NCI-H2196 treated with DMSO at 0.1 percent for 48 hours (cell line): ENCODE data around the gene GMDS.

Experiments
- DNase-seq: peaks from one replicate; lab custom pipeline; 2025; ENCODE audit not compliant: unreplicated experiment; lab: John Stamatoyannopoulos, UW

GMDS gene

DNA sequence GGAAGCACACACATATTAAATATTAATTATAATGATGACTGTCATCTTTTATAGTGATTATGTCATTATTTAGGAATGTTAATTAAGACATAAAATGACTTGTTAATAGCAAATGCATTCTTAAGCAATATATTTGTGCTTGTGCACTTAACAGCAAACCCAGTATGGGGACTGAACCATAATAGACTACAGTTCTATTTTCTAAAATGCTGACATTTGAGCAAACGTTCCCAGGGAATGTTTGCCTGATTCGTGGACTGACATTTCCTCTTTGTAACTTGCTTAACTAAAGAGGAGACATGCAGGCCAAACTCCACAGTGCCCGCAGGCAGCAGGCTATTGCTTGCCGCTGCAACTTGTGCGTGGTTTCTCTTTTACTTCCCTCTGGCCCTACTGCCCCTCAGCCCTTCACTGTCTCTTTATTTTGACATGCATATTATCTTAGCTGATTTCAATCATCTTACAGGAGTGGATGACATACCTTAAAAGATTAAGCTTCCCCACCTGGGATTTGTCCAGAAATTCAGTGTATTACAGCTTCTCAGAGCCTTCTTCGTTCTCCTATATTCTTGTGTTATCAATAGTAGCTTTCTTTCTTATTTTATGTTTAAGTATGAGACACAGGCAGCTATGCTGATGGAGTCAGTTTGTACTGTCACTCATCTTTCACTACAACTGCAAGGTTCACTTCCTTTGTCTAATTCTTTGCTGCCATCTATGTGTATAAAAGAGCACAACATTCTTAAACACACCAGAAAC lies 141.5 kb downstream of the GMDS start:
- DNase-seq: peak; percentile 42

DNA sequence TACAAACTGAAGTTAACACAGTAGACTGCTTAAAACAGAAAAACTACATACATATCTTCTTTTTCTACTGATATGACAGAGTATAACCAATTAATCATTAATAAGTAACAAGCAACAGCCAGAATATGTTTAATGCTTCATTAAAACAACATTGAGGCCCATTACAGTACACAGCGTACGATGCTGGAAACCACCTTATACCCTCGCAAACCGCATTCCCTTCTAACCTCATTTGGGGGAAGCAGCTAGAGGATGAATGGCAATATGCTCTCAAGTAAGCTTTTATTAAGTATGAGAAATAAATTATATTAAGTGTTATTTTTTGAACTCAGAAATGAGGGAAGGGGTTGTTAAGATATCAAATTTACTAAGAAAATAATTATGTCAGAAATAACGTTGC lies 142.4 kb downstream of the GMDS start:
- no peak for DNase-seq

DNA sequence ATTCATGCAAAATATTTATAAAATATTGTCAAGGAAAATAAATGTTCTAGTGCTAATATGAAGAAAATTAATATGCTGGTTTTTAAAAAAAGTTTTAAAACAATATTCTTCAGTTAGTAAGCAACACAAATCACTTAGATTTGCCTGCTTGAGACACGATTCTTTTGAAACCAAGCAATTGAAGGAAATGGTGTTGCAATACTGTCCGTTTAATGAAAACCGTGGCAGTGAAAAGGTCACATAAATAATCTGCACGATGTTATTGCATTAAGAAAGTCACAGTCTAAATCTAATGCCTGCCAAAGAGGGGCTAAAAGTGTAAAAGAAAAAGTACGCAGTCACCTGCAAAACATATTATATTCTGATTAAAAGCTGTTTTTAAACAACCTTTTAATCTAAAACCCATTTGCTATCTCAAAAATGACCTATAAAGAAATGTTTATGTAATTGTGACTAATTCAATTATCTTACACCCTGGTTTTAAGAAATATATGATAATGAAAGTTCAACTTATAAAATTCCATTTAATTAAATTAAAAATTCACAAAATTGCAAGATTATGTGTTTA lies 143.0 kb downstream of the GMDS start:
- DNase-seq: no peak

DNA sequence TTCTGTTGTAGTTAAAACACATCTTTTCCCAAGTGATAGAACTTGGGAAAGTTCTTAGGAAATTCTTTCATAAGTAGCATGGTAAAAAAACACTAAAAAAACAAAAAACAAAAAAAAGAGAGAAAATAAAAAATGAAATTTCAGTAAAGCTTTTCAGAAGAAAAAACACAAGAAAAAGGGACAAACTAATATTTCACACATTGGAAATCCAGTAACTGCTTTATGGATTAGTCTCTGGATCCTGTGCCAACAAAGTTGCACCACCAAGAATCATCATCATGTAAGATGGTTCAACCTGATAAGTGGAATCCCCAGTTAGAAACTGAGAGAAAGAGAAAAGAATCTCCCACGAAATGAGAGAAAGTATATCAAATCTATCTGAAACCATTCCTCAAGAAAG lies 144.2 kb downstream of the GMDS start:
- no peak for DNase-seq

DNA sequence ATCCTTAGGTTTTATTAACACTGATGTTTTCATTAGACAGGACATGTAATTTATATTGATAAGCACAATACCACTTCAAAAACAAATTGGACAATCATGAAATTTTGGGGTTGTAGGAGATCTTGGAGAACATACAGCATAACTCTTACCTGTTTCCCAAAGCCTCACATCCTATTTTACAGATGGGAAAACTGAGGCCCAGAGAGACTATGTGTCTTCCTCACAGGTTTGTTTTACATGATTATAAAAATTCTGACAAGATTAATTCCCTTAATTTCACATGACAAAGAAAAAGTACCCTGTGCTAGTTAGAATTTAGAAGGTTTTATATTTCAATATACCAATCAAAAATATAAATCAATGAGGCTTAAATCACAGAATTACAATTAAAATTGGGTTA lies 145.5 kb downstream of the GMDS start:
- DNase-seq: no peak

DNA sequence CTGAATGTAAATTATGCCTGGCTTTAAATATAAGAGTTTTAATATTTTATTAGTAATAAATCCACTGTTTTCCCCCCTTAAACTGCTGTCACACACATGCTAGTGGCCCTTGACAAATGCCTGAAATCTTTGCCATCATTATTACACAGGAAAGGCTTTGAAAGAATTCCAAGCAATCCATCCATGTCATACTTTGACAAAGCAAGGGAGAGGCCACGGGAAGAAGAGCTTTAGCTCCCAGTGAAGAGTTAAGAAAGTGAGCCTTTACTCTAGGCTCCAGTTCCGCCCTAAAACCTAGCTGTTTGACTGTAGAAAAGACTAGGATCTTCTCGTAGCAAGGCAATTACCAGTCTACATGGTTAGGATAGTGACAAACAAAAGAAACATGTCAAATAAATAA lies 147.9 kb downstream of the GMDS start:
- DNase-seq: no peak

DNA sequence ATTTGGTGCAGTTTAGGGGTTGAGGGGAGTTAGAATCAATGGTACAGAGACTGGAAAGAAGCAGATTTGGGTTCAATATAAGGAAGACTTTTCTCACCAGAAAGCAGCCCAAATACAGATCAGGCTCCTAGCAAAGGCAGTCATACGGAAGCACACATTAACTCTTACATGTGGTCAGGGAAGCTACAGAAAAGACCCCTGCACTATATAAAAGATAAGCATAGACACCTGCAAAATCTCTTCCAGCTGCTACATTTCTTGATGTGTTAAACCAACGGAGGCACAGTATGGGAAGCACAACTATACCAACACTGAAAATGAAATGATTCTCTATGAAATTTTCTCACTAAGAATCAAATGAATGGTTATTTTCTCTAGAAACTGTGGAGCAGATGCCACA lies 150.8 kb downstream of the GMDS start:
- DNase-seq: no peak

DNA sequence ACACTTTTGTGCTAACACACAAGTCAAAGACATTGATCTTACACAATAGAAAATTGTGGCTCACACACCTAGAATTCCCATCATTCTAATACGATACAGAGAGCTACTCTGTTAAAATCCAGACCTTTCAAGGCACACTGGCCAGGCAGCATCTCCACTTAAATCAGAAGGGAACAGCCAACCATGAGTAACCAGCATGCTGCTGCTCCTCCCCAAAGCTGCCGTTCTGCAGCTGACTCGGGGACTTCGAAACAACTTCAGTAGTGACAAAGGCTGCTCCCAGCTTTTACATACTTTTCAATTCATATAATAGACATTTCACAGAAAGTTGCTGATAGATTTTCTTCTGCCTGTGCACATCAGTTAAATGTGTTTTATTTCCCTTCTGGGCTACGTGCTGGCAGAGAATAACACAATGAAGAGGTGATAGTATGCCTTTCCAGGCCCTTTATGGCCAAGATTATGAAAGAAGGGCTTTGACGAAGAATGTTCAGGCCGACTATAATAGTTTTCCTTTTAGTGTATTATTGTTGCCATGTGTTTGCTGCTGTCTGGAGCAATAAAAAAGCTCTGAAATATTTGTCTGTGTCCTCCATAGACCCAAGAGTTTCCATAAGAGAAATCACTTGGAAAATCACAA lies 159.0 kb downstream of the GMDS start:
- no peak for DNase-seq

DNA sequence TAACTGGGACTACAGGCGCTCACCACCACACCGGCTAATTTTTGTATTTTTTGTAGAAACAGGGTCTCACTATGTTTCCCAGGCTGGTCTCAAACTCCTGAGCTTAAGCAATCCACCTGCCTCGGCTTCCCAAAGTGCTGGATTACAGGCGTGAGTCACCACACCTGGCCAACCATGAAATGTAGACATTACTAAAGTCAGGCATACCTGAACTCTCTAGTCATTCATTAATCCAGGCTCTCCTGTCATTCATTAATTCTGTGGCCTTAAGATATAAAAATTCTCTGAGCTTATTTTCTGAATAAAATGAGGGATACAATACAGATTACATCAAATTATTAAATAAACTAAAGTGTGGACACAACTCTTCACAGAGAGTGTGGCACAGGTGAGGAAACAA lies 159.7 kb downstream of the GMDS start:
- no peak for DNase-seq

DNA sequence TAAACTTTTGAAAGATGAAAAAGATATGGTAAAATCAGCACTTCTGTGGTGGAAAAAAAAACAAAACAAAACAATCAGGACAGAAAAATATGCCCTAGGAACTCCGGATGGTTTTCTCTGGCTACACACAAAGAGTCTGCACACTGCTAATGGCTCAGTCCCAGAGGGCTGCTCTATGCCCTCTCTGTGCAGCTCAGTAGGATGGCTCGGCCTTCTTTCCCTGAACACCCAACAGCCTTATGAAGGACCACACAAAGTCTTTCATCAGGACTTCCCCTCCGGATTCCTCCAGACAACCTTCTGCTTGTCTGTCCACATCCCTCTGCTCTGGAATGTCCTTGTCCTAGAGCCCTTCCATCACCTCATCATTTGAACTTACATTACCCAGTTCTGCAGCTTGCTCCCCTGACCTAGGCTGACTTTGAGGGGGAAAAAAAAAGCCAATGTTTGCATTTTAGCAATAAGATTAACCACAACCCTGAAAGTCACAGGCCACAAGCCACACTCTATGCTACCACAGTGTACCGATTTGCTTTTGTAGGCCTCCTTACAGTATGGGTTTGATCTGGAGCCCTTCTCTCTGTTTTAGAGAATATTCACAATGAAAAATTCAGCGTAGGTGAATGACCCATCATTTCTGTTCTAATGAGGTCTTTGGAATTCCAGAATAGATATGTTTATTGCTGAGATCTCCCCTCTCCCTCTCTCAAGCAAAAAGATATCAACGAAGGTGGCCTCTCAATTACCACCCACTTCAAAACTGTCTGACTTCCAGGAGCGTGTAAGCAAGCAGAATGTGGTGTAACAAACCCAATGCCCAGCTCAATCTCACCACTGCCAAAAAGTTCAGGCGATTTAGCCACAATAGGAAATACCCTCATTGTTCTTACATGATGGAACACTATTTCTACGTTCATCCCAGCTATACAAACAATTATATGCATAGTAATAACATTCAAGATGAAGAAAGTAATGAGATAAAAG lies 164.0 kb downstream of the GMDS start:
- no peak for DNase-seq

DNA sequence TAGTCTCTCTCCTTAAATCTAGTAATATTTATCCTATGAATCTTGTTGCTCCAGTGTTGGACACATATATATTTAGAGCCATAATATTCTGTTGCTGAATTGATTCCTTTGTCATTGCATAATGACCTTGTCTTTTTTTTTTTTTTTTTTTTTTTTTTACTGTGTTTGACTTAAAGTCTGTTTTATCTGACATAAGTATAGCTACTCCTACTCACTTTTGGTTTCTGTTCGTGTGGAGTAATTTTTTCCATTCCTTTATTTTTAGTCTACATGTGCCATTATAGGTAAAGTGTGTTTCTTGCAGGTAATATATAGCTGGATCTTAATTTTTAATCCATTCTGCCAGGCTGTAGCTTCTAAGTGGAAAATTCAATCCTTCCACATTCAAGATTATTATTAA lies 166.5 kb downstream of the GMDS start:
- DNase-seq: no peak

DNA sequence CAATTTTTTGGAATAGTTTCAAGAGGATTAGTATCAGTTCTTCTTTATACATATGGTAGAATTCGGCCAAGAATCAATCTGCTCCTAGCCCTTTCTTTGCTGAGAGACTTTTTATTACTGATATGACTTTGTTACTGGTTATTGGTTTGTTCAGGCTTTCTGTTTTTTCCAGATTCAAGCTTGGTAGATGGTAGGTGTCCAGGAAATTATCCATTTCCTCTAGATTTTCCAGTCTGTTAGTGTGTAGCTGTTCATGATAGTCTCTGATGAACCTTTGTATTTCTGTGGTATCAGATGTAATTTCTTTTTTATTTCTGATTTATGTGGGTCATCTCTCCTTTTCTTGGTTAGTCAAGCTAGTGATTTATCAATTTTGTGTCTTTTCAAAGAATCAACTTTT lies 167.6 kb downstream of the GMDS start:
- DNase-seq: no peak

DNA sequence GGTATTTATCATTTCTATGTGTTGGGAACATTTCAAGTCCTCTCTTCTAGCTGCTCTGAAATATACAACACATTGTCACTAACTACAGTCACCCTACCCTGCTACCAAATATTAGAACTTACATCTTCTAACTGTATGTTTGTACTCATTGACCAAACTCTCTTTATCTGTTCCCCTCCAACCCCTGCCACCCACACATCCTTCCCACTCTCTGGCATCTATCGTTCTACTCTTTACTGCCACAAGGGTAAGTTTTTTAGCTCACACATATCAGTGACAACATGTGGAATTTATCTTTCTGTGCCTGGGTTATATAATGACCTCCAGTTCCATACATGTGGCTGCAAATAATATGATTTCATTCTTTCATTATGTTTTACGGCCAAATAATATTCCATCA lies 171.9 kb downstream of the GMDS start:
- DNase-seq: no peak

DNA sequence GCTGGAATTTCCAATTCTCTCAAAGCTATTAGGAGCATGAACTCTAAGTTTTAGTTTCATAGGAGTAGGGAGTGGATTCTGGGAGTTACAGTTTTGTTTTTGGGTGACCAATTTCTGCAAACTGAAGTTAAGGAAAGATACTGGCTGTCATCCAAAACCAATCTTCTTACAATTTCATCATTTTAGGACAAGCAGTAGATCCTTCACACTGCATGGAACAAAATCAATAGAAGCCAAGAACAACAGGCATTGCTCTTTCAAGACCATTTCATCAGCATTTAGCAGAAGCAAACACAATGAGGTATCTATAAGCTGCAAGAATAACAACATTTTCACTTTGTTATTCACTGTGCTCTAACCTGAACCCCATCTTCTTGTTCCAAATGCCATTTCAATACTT lies 173.0 kb downstream of the GMDS start:
- no peak for DNase-seq

DNA sequence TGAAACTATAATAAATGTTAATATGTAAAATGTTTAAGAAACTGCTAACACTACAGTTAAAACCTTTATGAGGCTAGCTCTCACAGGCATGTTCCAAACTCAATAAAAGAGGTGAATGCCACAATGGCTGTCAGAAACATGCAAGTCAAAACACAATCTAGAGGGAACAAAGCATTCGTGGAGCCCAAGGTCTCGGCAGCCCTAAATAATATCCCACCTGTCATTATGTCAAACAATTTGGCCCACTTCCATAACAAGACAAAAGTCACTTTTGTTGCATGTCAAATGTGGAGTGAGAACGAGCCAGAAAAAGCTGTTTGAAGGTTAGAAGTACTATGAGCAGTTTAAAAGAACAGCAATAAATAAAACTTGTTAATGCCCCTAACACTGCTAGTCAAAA lies 181.9 kb downstream of the GMDS start:
- DNase-seq: no peak

DNA sequence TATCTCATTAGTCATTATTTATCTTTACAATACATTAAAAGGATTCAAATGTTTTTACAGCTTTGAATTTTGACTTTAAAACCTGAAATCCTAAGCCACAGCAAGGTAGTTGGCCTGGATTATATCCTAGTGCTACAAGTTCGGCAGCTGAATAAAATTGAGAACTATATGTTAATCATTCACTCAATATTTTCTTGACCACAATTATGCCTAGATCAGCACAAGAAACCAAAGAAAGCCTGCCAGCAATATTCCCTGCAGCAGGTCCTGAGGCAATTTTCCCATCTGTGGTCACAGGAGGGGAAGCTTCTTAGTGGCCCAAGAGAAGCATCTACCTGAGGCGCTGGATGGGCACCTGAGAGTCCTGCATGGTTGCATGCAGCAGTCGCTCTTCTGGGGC lies 183.5 kb downstream of the GMDS start:
- no peak for DNase-seq

DNA sequence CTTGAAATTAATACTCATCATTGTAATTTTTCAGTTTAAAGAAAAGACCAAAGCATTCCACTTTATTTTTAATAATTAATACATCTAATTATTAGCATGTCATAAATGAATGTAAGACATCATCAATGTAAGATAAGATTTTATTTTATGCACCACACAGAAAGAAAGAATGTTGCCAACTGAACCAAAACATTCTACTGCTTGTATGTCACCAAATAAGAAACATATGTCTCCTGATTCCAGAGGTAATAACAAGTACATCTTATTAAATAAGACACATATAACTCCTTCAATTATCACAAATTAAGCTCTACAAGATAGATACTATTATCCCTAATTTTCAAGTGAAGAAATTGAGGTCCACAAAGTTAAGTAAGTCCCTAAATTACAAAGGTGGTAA lies 189.5 kb downstream of the GMDS start:
- DNase-seq: no peak

DNA sequence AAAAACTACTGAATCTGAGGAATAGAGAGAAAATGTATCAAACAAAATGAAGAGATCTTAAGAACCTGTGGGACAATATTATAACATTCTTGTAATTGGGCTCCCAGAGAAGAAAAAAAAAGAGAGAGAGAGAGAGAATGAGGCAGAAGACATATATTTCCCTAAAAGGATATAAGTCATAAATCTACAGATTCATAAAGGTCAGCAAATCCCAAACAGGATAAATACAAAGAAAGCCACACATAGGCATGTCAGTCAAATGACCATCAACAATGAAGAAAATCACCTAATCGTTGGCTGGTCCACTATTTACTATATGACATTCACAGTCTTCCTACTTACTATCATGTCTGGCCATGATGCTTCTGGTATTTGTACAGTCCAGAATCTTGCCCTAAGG lies 190.3 kb downstream of the GMDS start:
- no peak for DNase-seq

DNA sequence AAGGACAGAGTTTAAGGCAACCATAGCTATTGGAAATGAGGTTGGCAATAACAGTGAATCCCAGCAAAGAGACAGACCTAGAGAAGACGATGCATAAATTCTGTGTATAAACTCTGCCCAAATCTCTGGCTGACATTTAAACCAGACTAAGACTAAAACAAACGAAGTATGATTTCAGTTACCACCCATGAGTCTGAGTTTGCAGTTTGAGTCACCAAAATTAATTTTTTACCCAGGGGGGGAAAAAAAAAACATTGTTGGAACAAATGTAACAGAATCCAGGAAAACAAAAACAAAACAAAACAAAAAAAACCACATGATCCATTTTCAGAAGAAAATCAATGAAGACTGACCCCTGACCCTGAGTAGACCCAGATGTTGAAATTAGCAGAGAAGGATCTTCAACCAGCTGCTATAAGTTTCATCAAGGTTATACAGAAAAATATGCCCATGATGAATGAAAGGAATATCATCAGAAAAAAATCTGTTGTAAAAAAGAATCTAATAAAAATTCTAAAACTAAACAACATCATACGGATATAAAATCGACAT lies 190.8 kb downstream of the GMDS start:
- no peak for DNase-seq

DNA sequence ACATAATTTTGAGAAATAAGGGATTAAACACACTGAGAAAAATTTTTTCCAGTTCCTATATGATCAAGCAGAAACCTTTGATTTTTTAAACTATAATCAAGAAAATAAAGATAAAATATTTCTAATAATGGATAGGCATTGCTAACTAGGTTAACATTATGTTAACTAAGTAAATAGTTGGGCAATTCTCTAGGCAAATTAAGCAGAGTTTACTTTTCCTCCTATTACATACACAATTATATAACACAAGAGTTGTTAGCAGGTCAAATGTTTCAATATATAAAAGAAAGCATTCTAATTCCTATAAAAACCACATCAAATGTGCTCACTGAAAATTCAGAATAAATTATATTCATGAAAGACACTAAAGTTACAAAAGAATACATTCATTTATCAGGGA lies 191.7 kb downstream of the GMDS start:
- DNase-seq: no peak

DNA sequence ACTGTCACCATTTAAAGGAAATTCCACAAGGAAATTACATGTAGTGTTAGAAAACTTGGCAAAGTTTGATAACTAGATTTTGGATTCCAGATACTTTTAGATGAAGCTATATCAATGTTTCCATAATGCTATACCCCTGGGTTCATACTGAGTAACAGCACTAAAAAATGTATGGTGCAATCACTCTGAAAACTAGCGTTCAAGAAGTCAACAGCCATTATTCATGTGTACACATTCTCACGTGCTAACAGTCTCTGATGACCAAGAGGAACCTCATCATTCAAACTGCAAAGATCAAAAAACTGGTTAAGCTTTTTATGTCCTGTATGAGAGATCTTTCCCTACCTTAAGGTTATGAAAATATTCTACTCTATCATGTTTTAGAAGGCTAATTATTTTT lies 197.6 kb downstream of the GMDS start:
- no peak for DNase-seq
